GM18858 (cell line): Measurements from ENCODE around the gene FAS.

Experiments used
- ATAC-seq: cut with Tn5 transposase; IDR thresholded peaks from one replicate; pipeline ENCODE4 v1.9.1; 2021; ENCODE audit not compliant: unreplicated experiment

FAS gene

GRCh38 chr10:88971221-88972061 lies 19.2 kb upstream of the FAS start:
- no peak for ATAC-seq

GRCh38 chr10:88974012-88974411 lies 16.6 kb upstream of the FAS start:
- no peak for ATAC-seq

GRCh38 chr10:88974446-88975376 lies 15.9 kb upstream of the FAS start:
- no peak for ATAC-seq

GRCh38 chr10:88975377-88975720 lies 15.2 kb upstream of the FAS start:
- no peak for ATAC-seq

GRCh38 chr10:88978463-88978862 lies 12.1 kb upstream of the FAS start:
- no peak for ATAC-seq

- no peak for ATAC-seq
These were observed 11.4 kb upstream of the FAS start for GRCh38 chr10:88979153-88979562.

GRCh38 chr10:88979603-88980002 lies 11.0 kb upstream of the FAS start:
- no peak for ATAC-seq

- no peak for ATAC-seq
These were observed 10.4 kb upstream of the FAS start for GRCh38 chr10:88980247-88980646.

- no peak for ATAC-seq
These were observed 9.8 kb upstream of the FAS start for GRCh38 chr10:88980800-88981199.

- no peak for ATAC-seq
These were observed 9.2 kb upstream of the FAS start for GRCh38 chr10:88981435-88981834.

- ATAC-seq, result no peak
These were observed 8.2 kb upstream of the FAS start for GRCh38 chr10:88982366-88982765.

- no peak for ATAC-seq
These were observed 7.4 kb upstream of the FAS start for GRCh38 chr10:88983206-88983605.

- ATAC-seq, result no peak
These were observed 6.7 kb upstream of the FAS start for GRCh38 chr10:88983939-88984338.

GRCh38 chr10:88984525-88984924 lies 6.1 kb upstream of the FAS start:
- ATAC-seq, result no peak

GRCh38 chr10:88986549-88987242 lies 3.9 kb upstream of the FAS start:
- ATAC-seq, result no peak

- no peak for ATAC-seq
These were observed 3.3 kb upstream of the FAS start for GRCh38 chr10:88987243-88987725.

GRCh38 chr10:88987840-88988239 lies 2.8 kb upstream of the FAS start:
- ATAC-seq, result no peak

- no peak for ATAC-seq
These were observed 1.2 kb upstream of the FAS start for GRCh38 chr10:88989423-88989822.

GRCh38 chr10:88989824-88990383 lies 694 bp upstream of the FAS start:
- ATAC-seq, result no peak

- no peak for ATAC-seq
These were observed 732 bp downstream of the FAS start for GRCh38 chr10:88991161-88991898.
